ENCODE results near the gene BMPR2.
"Not testable (repeated sequence)": the region's sequence is repeated elsewhere in the genome, so short reads cannot be mapped to it uniquely, and the experiment has no call there.

BMPR2 gene

DNA sequence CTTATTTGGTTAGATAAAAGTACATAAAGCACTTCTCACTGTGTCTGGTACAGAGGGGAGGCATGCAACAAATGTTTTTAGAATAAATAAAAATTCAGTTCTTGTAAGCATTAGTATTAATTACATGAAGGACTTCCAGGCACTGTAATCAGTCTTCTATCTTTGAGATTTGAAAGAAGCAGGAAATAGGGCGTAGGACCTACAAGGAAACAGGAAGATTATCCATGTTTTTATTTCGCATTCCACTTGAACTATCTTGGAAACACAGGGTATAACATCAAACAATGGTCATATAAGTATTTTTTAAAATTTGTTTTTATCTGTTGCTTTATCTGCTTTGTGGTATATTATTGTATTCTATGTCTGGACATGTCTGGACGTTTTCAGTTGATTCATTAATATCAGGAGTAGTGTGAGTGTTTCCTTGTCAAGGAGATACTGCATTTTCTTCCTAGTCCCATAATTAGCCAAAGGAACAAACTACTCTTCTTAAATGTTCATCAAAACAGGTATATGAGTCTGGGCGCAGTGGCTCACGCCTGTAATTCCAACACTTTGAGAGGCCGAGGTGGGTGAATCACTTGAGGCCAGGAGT is 32.5 kb downstream of the BMPR2 start:
- DNase-seq (ENCODE audit: low spot score): no peak
- Mint-ChIP-seq H3K4me1 (ENCODE audit: low read depth) (peaks cover 1% of the 10 kb centered on the region), H3K27me3 (ENCODE audit: low read depth) (no peaks in the 10 kb centered on the region), H3K4me3 (no peak overlapping the region), H3K9me3 (no peaks in the 10 kb centered on the region), H3K27ac (no peak overlapping the region), H3K36me3 (ENCODE audit: low read depth) (no peaks in the 10 kb centered on the region)

DNA sequence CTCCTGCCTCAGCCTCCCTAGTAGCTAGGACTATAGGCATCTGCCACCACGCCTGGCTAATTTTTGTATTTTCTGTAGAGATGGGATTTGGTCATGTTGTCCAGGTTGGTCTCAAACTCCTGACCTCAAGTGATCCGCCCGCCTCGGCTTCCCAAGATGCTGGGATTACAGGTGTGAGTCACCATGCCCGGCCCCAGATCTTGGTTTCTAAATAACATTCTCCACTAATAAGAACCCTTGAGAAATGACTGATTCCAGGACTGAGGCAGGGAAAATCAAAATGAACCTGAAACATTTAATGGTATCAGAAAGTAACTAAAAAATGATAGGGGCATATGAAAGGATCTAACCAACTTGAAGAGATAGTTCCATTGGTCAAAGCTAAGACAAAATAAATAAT is 34.0 kb downstream of the BMPR2 start:
- Mint-ChIP-seq H3K36me3 (ENCODE audit: low read depth) (no peaks in the 10 kb centered on the region), H3K4me1 (ENCODE audit: low read depth) (peaks cover 1% of the 10 kb centered on the region), H3K4me3 (no peak overlapping the region)

DNA sequence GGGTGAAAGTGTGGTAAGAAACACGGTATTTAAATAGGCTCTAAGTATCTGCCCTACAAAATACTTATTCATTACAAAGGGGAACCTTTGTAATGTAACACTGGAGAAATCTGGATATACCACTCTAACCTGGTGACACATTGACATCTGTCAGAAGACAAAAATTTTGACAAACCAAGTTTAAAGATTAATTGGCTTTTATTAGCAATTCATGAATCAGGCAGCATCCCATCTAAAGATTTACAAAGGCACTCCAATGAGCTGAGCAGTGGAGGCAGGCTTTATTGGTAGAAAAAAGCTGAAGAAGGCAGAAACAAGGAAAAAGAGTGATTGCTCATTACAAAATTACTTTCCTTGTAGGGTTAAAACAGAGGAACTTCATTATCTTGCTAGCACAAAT is 35.0 kb downstream of the BMPR2 start:
- Mint-ChIP-seq H3K36me3 (ENCODE audit: low read depth) (no peaks in the 10 kb centered on the region), H3K9me3 (no peaks in the 10 kb centered on the region), H3K27ac (no peak overlapping the region), H3K27me3 (ENCODE audit: low read depth) (no peaks in the 10 kb centered on the region), H3K4me3 (no peak overlapping the region), H3K4me1 (ENCODE audit: low read depth) (peaks cover 1% of the 10 kb centered on the region)
- DNase-seq (ENCODE audit: low spot score): no peak

More for the DNA sequence above, 34.0 kb downstream of the BMPR2 start:
- Mint-ChIP-seq H3K27me3 (ENCODE audit: low read depth) (no peaks in the 10 kb centered on the region), H3K27ac (no peak overlapping the region), H3K9me3 (no peaks in the 10 kb centered on the region)
- no peak for DNase-seq (ENCODE audit: low spot score)

DNA sequence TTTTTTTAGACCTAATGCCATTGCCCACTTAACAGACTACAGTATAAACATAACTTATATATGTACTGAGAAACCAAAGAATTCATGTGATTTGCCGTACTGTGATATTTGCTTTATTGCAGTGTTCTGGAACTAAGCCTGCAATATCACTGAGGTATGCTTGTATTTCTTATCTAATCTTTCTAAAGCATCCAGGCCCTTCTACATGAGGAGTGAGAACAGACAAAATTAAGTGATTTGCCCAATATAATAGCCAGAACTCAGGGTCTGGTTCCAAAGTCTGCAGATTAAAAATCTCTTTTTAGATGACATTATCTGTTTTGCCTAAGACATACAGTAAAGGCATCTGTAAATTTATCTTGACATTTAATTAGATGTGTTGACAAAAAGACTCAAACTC is 41.9 kb downstream of the BMPR2 start:
- Mint-ChIP-seq H3K9me3 (no peaks in the 10 kb centered on the region), H3K27ac (no peak overlapping the region), H3K4me3 (no peak overlapping the region), H3K27me3 (ENCODE audit: low read depth) (no peaks in the 10 kb centered on the region), H3K36me3 (ENCODE audit: low read depth) (no peaks in the 10 kb centered on the region), H3K4me1 (ENCODE audit: low read depth) (no peaks in the 10 kb centered on the region)
- no peak for DNase-seq (ENCODE audit: low spot score)

DNA sequence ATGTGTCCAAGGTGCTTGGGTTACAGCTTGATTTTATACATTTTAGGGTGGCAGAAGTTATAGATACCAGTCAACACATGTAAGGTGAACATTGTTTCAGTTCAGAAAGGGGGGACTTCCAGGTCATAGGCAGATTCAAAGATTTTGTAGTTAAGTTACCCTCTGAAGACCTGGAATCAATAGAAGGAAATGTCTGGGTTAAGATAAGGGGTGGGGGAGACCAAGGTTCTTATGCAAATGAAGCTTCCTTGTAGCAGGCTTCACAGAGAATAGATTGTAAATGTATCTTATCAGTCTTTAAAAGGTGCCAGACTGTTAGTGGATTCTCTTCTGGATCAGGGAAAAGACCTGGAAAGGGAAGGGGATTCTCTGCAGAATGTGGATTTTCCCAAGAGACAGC is 42.4 kb downstream of the BMPR2 start:
- H3K4me3 Mint-ChIP-seq: no peak overlapping the region
- H3K36me3 Mint-ChIP-seq (ENCODE audit: low read depth): no peaks in the 10 kb centered on the region
- DNase-seq (ENCODE audit: low spot score): no peak
- no peak overlapping the region for H3K27ac Mint-ChIP-seq
- H3K27me3 Mint-ChIP-seq (ENCODE audit: low read depth): no peaks in the 10 kb centered on the region
- no peaks in the 10 kb centered on the region for H3K9me3 Mint-ChIP-seq
- H3K4me1 Mint-ChIP-seq (ENCODE audit: low read depth): no peaks in the 10 kb centered on the region

DNA sequence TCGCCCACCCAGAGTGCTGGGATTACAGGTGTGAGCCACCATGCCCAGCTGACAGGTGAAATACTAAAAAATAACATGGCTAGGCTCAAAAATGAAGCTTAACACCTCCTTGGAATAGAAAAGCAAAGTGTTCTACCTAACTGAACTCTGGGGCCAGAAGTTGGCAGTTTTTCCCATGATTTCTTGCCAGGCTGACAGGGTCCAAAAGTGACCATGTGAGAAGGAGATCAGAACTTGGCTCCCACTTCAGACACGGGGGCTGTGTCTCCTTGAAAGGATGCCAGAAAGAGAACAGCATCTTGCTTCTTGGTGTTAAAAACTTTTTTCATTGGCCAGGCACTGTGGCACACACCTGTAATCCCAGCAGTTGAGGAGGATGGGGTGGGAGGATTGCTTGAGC is 47.0 kb downstream of the BMPR2 start:
- Mint-ChIP-seq H3K4me3 (no peak overlapping the region), H3K9me3 (no peaks in the 10 kb centered on the region), H3K27ac (no peak overlapping the region), H3K27me3 (ENCODE audit: low read depth) (no peaks in the 10 kb centered on the region), H3K36me3 (ENCODE audit: low read depth) (no peaks in the 10 kb centered on the region), H3K4me1 (ENCODE audit: low read depth) (no peaks in the 10 kb centered on the region)
- DNase-seq (ENCODE audit: low spot score): no peak

DNA sequence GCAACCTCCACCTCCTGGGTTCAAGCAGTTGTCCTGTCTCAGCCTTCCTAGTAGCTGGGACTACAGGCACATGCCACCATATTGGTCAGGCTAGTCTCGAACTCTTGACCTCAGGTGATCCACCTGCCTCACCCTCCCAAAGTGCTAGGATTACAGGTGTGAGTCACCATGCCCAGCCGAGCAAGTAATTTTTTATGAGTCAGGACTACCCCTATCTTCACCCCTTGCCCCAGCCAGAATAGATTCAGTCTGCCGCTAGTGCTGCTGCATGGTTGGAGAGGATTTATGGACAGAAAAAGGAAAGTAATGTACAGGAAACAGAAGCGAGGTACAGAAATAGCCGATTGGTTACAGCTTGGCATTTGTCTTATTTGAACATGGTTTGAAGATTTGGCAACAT is 48.9 kb downstream of the BMPR2 start:
- no peaks in the 10 kb centered on the region for H3K4me1 Mint-ChIP-seq (ENCODE audit: low read depth)
- DNase-seq (ENCODE audit: low spot score): no peak
- H3K27me3 Mint-ChIP-seq (ENCODE audit: low read depth): no peaks in the 10 kb centered on the region
- no peak overlapping the region for H3K4me3 Mint-ChIP-seq
- H3K36me3 Mint-ChIP-seq (ENCODE audit: low read depth): peaks cover 2% of the 10 kb centered on the region
- no peak overlapping the region for H3K27ac Mint-ChIP-seq
- H3K9me3 Mint-ChIP-seq: peaks cover 13% of the 10 kb centered on the region

DNA sequence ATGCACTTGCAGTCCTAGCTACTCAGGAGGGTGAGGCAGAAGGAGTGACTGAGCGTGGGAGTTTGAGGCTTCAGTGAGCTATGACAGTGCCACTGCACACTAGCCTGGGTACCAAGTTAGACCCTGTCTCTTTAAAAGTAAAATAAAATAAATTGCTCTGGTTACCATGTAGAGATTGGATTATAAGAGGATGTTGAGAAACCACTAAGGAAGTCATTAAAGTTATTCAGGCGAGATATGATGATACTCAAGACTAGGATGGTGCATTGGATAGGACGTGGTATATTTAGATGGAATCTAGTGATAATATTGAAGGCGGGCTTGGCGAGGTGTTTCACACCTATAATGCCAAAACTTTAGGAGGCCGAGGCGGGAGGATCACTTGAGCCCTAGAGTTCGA is 50.6 kb downstream of the BMPR2 start:
- peaks cover 2% of the 10 kb centered on the region for H3K36me3 Mint-ChIP-seq (ENCODE audit: low read depth)
- peaks cover 15% of the 10 kb centered on the region for H3K9me3 Mint-ChIP-seq
- H3K4me1 Mint-ChIP-seq (ENCODE audit: low read depth): no peaks in the 10 kb centered on the region
- no peak overlapping the region for H3K27ac Mint-ChIP-seq
- no peak for DNase-seq (ENCODE audit: low spot score)
- no peaks in the 10 kb centered on the region for H3K27me3 Mint-ChIP-seq (ENCODE audit: low read depth)
- H3K4me3 Mint-ChIP-seq: no peak overlapping the region

DNA sequence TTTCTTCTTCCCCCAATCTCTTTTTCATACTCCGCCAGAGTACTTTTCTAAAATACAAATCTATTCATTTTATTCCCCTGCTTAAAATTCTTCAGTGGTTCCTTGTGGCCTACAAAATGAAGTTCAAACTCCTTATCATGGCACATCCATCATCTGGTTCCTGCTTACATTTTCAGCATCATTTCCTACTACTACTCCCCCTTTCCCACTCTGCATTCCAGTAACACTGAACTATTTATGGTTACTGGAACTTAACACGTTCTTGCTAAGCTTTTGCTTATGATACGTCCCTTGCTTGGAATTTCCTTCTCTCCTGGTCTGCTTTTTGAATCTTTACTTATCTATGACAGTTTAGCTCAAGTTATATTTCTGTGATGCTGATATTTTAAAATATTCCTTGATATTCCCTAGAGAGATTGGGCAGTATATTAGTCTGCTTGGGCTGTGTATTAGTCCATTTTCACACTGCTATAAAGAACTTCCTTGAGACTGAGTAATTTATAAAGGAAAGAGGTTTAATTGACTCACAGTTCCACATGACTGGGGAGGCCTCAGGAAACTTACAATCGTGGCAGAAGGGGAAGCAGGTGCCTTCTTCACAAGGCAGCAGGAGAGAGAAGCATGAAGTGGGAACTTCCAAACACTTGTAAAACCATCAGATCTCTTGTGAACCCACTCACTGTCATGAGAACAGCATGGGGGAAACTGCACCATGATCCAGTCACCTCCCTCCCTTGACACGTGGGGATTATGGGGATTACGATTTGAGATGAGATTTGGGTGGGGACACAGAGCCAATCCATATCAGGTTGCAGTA is 53.2 kb downstream of the BMPR2 start:
- no peak overlapping the region for H3K4me3 Mint-ChIP-seq
- no peaks in the 10 kb centered on the region for H3K4me1 Mint-ChIP-seq (ENCODE audit: low read depth)
- no peak overlapping the region for H3K27ac Mint-ChIP-seq
- H3K9me3 Mint-ChIP-seq: peaks cover 15% of the 10 kb centered on the region
- no peaks in the 10 kb centered on the region for H3K27me3 Mint-ChIP-seq (ENCODE audit: low read depth)
- peaks cover 2% of the 10 kb centered on the region for H3K36me3 Mint-ChIP-seq (ENCODE audit: low read depth)
- DNase-seq (ENCODE audit: low spot score): no peak

DNA sequence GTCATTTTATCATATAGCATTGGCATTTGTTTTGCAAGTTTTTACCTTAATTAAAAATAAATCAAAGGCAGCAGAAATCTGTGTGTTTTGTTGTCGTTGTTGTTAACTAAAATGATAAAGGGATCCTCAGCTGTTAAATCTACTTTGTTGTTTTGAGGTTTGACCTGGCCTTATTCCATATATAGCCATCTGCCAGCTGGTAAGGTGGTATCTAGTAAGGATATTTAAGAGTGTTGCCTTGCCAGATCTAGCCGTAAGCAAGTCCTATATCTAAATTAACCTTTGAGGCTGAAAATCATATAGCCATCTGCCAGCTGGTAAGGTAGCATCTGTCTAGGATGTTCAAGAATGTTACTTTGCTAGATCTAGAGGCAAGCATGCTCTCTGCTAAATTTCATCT is 56.6 kb downstream of the BMPR2 start:
- no peak for DNase-seq (ENCODE audit: low spot score)
- peaks cover 2% of the 10 kb centered on the region for H3K36me3 Mint-ChIP-seq (ENCODE audit: low read depth)
- no peak overlapping the region for H3K4me3 Mint-ChIP-seq
- H3K9me3 Mint-ChIP-seq: peaks cover 15% of the 10 kb centered on the region
- no peaks in the 10 kb centered on the region for H3K4me1 Mint-ChIP-seq (ENCODE audit: low read depth)
- no peaks in the 10 kb centered on the region for H3K27me3 Mint-ChIP-seq (ENCODE audit: low read depth)
- no peak overlapping the region for H3K27ac Mint-ChIP-seq

DNA sequence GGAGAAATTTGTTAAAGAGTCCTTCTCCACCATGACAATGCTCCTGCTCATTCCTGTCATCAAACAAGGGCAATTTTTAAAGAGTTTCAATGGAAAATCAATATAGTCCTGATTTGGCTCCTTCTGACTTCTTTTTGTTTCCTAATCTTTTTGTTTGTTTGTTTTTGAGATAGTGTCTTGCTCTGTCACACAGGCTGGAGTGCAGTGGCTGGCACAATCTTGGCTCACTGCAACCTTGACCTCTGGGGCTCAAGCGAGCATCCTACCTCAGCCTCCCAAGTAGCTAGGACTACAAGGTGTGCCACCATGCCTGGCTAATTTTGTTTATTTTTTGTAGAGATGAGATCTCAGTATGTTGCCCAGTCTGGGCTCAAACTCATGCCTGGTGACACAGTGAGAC is 58.3 kb downstream of the BMPR2 start:
- Mint-ChIP-seq H3K9me3 (peaks cover 8% of the 10 kb centered on the region), H3K27me3 (ENCODE audit: low read depth) (no peaks in the 10 kb centered on the region), H3K27ac (no peak overlapping the region), H3K4me3 (no peak overlapping the region), H3K4me1 (ENCODE audit: low read depth) (no peaks in the 10 kb centered on the region), H3K36me3 (ENCODE audit: low read depth) (no peaks in the 10 kb centered on the region)
- no peak for DNase-seq (ENCODE audit: low spot score)

DNA sequence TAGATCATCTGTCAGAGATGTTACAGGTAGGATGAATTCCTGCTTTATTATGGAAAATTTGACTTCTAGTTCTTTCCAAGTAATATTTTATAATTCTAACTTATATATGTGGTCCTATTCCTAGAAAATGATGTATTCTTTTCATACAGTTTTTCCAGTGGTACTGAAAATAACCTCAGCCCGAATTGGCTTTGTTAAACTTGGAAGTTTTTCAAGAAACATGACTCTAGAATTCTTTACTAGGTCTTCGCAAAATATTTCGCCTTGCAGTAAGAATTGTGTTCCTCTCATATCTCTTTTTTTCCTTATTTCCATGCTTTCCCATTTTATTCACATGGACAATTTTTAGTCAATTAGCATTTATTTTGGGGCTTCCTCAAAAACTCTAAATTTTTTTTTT is 60.5 kb downstream of the BMPR2 start:
- Mint-ChIP-seq H3K27ac (no peak overlapping the region), H3K27me3 (ENCODE audit: low read depth) (no peaks in the 10 kb centered on the region), H3K4me3 (no peak overlapping the region), H3K4me1 (ENCODE audit: low read depth) (no peaks in the 10 kb centered on the region), H3K36me3 (ENCODE audit: low read depth) (no peaks in the 10 kb centered on the region), H3K9me3 (no peaks in the 10 kb centered on the region)
- DNase-seq (ENCODE audit: low spot score): no peak

DNA sequence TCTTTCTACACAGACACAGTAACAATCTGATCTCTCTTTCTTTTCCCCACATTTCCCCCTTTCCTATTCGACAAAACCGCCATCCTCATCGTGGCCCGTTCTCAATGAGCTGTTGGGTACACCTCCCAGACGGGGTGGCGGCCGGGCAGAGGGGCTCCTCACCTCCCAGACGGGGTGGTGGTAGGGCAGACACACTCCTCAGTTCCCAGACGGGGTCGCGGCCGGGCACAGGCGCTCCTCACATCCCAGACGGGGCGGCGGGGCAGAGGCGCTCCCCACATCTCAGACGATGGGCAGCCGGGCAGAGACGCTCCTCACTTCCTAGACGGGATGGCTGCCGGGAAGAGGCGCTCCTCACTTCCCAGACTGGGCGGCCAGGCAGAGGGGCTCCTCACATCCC is 64.0 kb downstream of the BMPR2 start:
- H3K36me3 Mint-ChIP-seq (ENCODE audit: low read depth); H3K27ac Mint-ChIP-seq; H3K27me3 Mint-ChIP-seq (ENCODE audit: low read depth); H3K4me3 Mint-ChIP-seq; DNase-seq (ENCODE audit: low spot score); H3K9me3 Mint-ChIP-seq; H3K4me1 Mint-ChIP-seq (ENCODE audit: low read depth): not testable (repeated sequence)

DNA sequence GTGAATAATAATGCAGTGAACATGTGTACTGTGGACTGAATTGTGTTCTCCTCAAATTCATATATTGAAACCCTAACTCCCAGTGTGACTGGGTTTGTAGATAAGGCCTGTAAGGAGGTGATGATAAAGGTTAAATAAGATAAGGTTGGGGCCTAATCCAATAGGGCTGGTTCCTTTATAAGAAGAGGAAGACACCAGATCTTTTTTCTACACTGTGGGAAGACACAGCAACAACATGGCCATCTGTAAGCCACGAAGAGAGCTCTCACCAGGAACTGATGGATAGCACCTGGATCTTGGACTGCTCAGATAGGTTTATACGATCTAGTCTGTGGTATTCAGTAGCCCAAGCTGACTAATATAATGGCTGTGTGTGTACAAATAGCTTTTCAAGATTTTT is 66.8 kb downstream of the BMPR2 start:
- Mint-ChIP-seq H3K36me3 (ENCODE audit: low read depth) (no peaks in the 10 kb centered on the region), H3K4me3 (no peak overlapping the region), H3K9me3 (no peaks in the 10 kb centered on the region), H3K27ac (no peak overlapping the region), H3K4me1 (ENCODE audit: low read depth) (peaks cover 5% of the 10 kb centered on the region), H3K27me3 (ENCODE audit: low read depth) (no peaks in the 10 kb centered on the region)
- DNase-seq (ENCODE audit: low spot score): no peak

DNA sequence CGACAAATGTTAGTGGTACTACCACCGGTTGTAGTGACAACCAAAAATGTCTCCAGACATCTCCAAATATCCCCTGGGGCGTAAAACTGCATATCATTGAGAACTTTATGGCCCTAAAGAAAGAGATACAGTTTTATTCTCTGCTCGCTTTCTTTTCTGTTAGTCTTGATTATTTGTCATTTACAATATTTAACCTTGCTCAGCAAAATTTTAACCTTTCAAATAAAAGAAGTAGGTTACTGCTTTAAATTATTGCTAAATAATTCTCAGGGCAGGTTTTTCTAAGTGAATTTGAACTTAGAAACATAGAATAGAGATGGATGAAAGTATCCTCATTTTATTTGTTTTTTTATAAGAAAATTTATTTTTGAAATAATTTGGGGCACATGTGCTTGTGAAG is 67.9 kb downstream of the BMPR2 start:
- Mint-ChIP-seq H3K36me3 (ENCODE audit: low read depth) (no peaks in the 10 kb centered on the region), H3K4me1 (ENCODE audit: low read depth) (peaks cover 5% of the 10 kb centered on the region), H3K27ac (no peak overlapping the region), H3K27me3 (ENCODE audit: low read depth) (no peaks in the 10 kb centered on the region), H3K9me3 (no peaks in the 10 kb centered on the region), H3K4me3 (no peak overlapping the region)
- no peak for DNase-seq (ENCODE audit: low spot score)
